WTC11 (cell line): ENCODE results near the gene PDXP.

Source experiments
- AFF4 ChIP-seq: sonication (generic); formaldehyde crosslinking; IDR thresholded peaks from 2 replicates; pipeline ENCODE4 v1.8.1; 2023; ENCODE audit warnings: mild to moderate bottlenecking, missing genetic modification reagents, borderline replicate concordance
- ELF4 ChIP-seq: sonication (generic); formaldehyde crosslinking; IDR thresholded peaks from 2 replicates; pipeline ENCODE4 v1.8.1; 2022; ENCODE audit warnings: low read depth, mild to moderate bottlenecking, moderate library complexity, missing genetic modification reagents
- NFATC4 ChIP-seq: fragments of 250-450 bp; sonication (Bioruptor Pico); IDR thresholded peaks from 2 replicates; pipeline ENCODE4 v1.9.0; 2021; ENCODE audit warnings: mild to moderate bottlenecking
- USF2 ChIP-seq: sonication (generic); formaldehyde crosslinking; IDR thresholded peaks from 2 replicates; pipeline ENCODE4 v1.8.1; 2023; ENCODE audit warnings: mild to moderate bottlenecking, missing genetic modification reagents, moderate library complexity

- TF ChIP-seq NFATC4 (no peak), USF2 (no peak), AFF4 (CRISPR knock-in tag) (no peak), ELF4 (no peak)
These were observed 33.6 kb upstream of the PDXP start for GRCh38 chr22:37624876-37625275.
